Neural cell (in vitro differentiated cells): ENCODE data around the gene DOCK4.

ENCODE experiments used
- CTCF ChIP-seq: fragments of 450-650 bp; IDR thresholded peaks from 2 replicates; pipeline ENCODE4 v1.5.1; 2014; ENCODE audit warnings: antibody characterized with exemption, mild to moderate bottlenecking, moderate library complexity; ENCODE audit not compliant: poor library complexity, severe bottlenecking
- EP300 ChIP-seq: fragments of 450-650 bp; conservative IDR thresholded peaks from 2 replicates; pipeline ENCODE4 v1.6.1; 2014; ENCODE audit warnings: antibody characterized with exemption, mild to moderate bottlenecking, moderate library complexity; ENCODE audit not compliant: poor library complexity, severe bottlenecking
- EZH2 ChIP-seq: fragments of 200-600, 300-800 bp; shearing (Covaris generic), sonication (generic); IDR thresholded peaks from 2 replicates; pipeline ENCODE4 v1.6.1; 2014; ENCODE audit warnings: antibody characterized with exemption, low read length, borderline replicate concordance, mild to moderate bottlenecking; ENCODE audit not compliant: insufficient read depth, poor library complexity, severe bottlenecking
- MXI1 ChIP-seq: fragments of 450-650 bp; conservative IDR thresholded peaks from 2 replicates; pipeline ENCODE4 v1.6.1; 2014; ENCODE audit warnings: antibody characterized with exemption, mild to moderate bottlenecking; ENCODE audit not compliant: poor library complexity, severe bottlenecking
- RAD21 ChIP-seq: fragments of 450-650 bp; conservative IDR thresholded peaks from 2 replicates; pipeline ENCODE4 v1.6.1; 2014; ENCODE audit warnings: antibody characterized with exemption, mild to moderate bottlenecking, moderate library complexity
- REST ChIP-seq: IDR thresholded peaks from 2 replicates; pipeline ENCODE4 v1.6.1; 2012; ENCODE audit warnings: borderline replicate concordance
- SMC3 ChIP-seq: fragments of 450-650 bp; conservative IDR thresholded peaks from 2 replicates; pipeline ENCODE4 v1.6.1; 2014; ENCODE audit warnings: antibody characterized with exemption, mild to moderate bottlenecking, moderate library complexity; ENCODE audit not compliant: poor library complexity
- TAF1 ChIP-seq: IDR thresholded peaks from 2 replicates; pipeline ENCODE4 v1.6.1; 2012; ENCODE audit warnings: low read depth

DNA sequence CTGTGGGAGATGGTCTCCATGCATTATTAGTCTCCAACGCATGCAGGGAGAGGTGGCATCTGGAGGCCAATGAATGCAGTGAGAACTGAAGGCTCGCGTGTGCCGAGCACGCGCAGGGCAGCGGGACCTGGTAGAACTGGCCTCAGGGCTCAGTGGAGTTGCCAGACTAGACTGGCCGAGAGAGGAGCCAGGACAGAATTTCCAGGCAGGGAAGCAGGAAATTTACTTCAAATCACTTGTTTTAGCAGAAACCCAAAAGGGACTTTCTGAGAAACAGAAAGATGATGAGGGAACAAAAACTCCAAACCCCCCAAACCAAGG is 332.9 kb downstream of the DOCK4 start:
- no peak for TF ChIP-seq REST
- no peak for TF ChIP-seq CTCF
- TF ChIP-seq EP300 = no peak
- no peak for TF ChIP-seq EZH2
- TF ChIP-seq MXI1 = no peak
- TF ChIP-seq TAF1 = no peak
- TF ChIP-seq RAD21 = no peak
- no peak for TF ChIP-seq SMC3
